Uterus (tissue), 4 donors: Measurements from ENCODE around the gene KRTAP10-8. TPM values are rescaled to one million over a fixed set of nuclear protein-coding genes. Genes with fewer than 3 reads are reported as not detected.

Experiments used
- DNase-seq, 2 donors: peaks; one replicate each; pipeline ENCODE4 v3.0.0-alpha.2; 2019 to 2020
- H3K27ac ChIP-seq, 2 donors: fragments of 200-600 bp; sonication (generic); 1 replicate in 1 of 2; 2 replicates in 1 of 2; pipeline ENCODE4 v1.5.1; 2016 to 2018
- H3K27me3 ChIP-seq, 2 donors: fragments of 200-600 bp; sonication (generic); one replicate each; pipeline ENCODE4 v1.5.1; 2018 to 2019; ENCODE audit warnings: control low read depth in 1 of 2
- H3K36me3 ChIP-seq, 2 donors: fragments of 200-600 bp; sonication (generic); one replicate each; pipeline ENCODE4 v1.5.1; 2019; ENCODE audit warnings: control low read depth in 1 of 2
- H3K4me1 ChIP-seq, 2 donors: fragments of 200-600 bp; sonication (generic); one replicate each; pipeline ENCODE4 v1.5.1; 2018 to 2019; ENCODE audit warnings: control low read depth in 1 of 2
- H3K4me3 ChIP-seq, 2 donors: fragments of 200-600 bp; sonication (generic); 1 replicate in 1 of 2; 2 replicates in 1 of 2; pipeline ENCODE4 v1.5.1; 2018 to 2019; ENCODE audit warnings: mild to moderate bottlenecking in 1 of 2
- H3K9me3 ChIP-seq, 2 donors: fragments of 200-600 bp; sonication (generic); one replicate each; pipeline ENCODE4 v1.5.1; 2019; ENCODE audit warnings: control low read depth in 1 of 2
- CTCF ChIP-seq, 4 experiments: fragments of 200-600 bp in 2 of 4; fragments of 450-650 bp in 2 of 4; sonication (generic) in 2 of 4; IDR thresholded peaks; one replicate each; pipeline ENCODE4 v1.5.1; 2016 to 2019; ENCODE audit warnings: antibody characterized with exemption in 4 of 4, mild to moderate bottlenecking in 2 of 4, moderate library complexity in 1 of 4
- POLR2A ChIP-seq, 2 donors: fragments of 450-650 bp; IDR thresholded peaks; one replicate each; pipeline ENCODE4 v1.6.1; 2016; ENCODE audit warnings: antibody characterized with exemption in 2 of 2, mild to moderate bottlenecking in 1 of 2, moderate library complexity in 1 of 2
- intact Hi-C: fragments of 100-400 bp; cut with DNase I; formaldehyde crosslinking; loops from one replicate; pipeline ENCODE4 v1.15.1; 2023; ENCODE audit warnings: low total_unique reads
- total RNA-seq, 4 donors: library from RNA; depleted of rRNA in 3 of 4; stranded (reverse); fragments of >200 nt in 3 of 4; gene quantifications; one replicate each; pipeline versions ENCODE4 v1.1.0 to v1.2.4, GENCODE V29; 2014 to 2023
- donor health status: DM: yes; HTN: yes; CAD: no.

Gene KRTAP10-8
- total RNA-seq, 4 donors from 2014 or later = not detected

GRCh38 chr21:44648557-44649311 lies 36.9 kb downstream of the KRTAP10-8 start:
- DNase-seq = no peak
- H3K27ac ChIP-seq = no peak overlapping the region
- H3K36me3 ChIP-seq = no peaks in the 10 kb centered on the region
- no peaks in the 10 kb centered on the region for H3K4me1 ChIP-seq
- H3K4me3 ChIP-seq = no peak overlapping the region
- H3K27me3 ChIP-seq = no peaks in the 10 kb centered on the region
- intact Hi-C loops = no loop called here
- TF ChIP-seq POLR2A (IDR thresholded peaks at IDR 0.05) = no peak
- TF ChIP-seq CTCF (IDR thresholded peaks at IDR 0.05) = no peak
- no peaks in the 10 kb centered on the region for H3K9me3 ChIP-seq

- DNase-seq = no peak
- no peak overlapping the region for H3K27ac ChIP-seq
- H3K4me1 ChIP-seq = no peaks in the 10 kb centered on the region
- no peaks in the 10 kb centered on the region for H3K9me3 ChIP-seq
- no peaks in the 10 kb centered on the region for H3K27me3 ChIP-seq
- TF ChIP-seq CTCF (IDR thresholded peaks at IDR 0.05) = no peak
- TF ChIP-seq POLR2A (IDR thresholded peaks at IDR 0.05) = no peak
- no peaks in the 10 kb centered on the region for H3K36me3 ChIP-seq
- no peak overlapping the region for H3K4me3 ChIP-seq
- intact Hi-C loops = no loop called here
Observed at GRCh38 chr21:44649521-44650100, 37.7 kb downstream of the KRTAP10-8 start.

GRCh38 chr21:44650265-44650972 lies 38.5 kb downstream of the KRTAP10-8 start:
- no peak for DNase-seq
- H3K4me1 ChIP-seq = no peaks in the 10 kb centered on the region
- TF ChIP-seq CTCF (IDR thresholded peaks at IDR 0.05) (no peak), POLR2A (IDR thresholded peaks at IDR 0.05) (no peak)
- no peaks in the 10 kb centered on the region for H3K27me3 ChIP-seq
- H3K9me3 ChIP-seq = no peaks in the 10 kb centered on the region
- intact Hi-C loops = no loop called here
- no peaks in the 10 kb centered on the region for H3K36me3 ChIP-seq
- H3K27ac ChIP-seq = no peak overlapping the region
- H3K4me3 ChIP-seq = no peak overlapping the region

- TF ChIP-seq CTCF (IDR thresholded peaks at IDR 0.05) (no peak), POLR2A (IDR thresholded peaks at IDR 0.05) (no peak)
- no peaks in the 10 kb centered on the region for H3K9me3 ChIP-seq
- H3K27ac ChIP-seq = no peak overlapping the region
- no peaks in the 10 kb centered on the region for H3K4me1 ChIP-seq
- DNase-seq = no peak
- no peak overlapping the region for H3K4me3 ChIP-seq
- no peaks in the 10 kb centered on the region for H3K36me3 ChIP-seq
- intact Hi-C loops = no loop called here
- H3K27me3 ChIP-seq = no peaks in the 10 kb centered on the region
Observed at GRCh38 chr21:44650973-44651675, 39.2 kb downstream of the KRTAP10-8 start.
